GM23338 (cell line): ENCODE measurements around the gene SYT7. TPM values are rescaled to one million over a fixed set of nuclear protein-coding genes. Genes with fewer than 3 reads are reported as not detected.

Experiments
- ATAC-seq: fragments of 200-7000 bp; cut with Tn5 transposase; 3 replicates; pipeline ENCODE4 v1.9.1; 2020
- DNase-seq: peaks from one replicate; pipeline ENCODE4 v3.0.0-alpha.2; 2015; ENCODE audit warnings: low spot score
- H2AFZ ChIP-seq: fragments of 200-600 bp; sonication (generic); 2 replicates; pipeline ENCODE4 v1.8.0; 2016; ENCODE audit warnings: antibody characterized with exemption, mild to moderate bottlenecking, moderate library complexity
- H3F3A ChIP-seq: fragments of 200-600 bp; sonication (generic); replicated peaks from 2 replicates; pipeline ENCODE4 v1.8.0; 2017; ENCODE audit warnings: antibody characterized with exemption, mixed run types, low read depth
- H3K27ac ChIP-seq: fragments of 200-600 bp; sonication (generic); 2 replicates; pipeline ENCODE4 v1.6.1; 2016; ENCODE audit warnings: low read depth
- H3K27me3 ChIP-seq: fragments of 200-600 bp; sonication (generic); 2 replicates; pipeline ENCODE4 v1.8.0; 2016; ENCODE audit warnings: mild to moderate bottlenecking, mixed run types, moderate library complexity; ENCODE audit not compliant: insufficient read depth
- H3K36me3 ChIP-seq: fragments of 200-600 bp; sonication (generic); 2 replicates; pipeline ENCODE4 v1.8.0; 2016; ENCODE audit warnings: mild to moderate bottlenecking; ENCODE audit not compliant: insufficient read depth
- H3K4me1 ChIP-seq: fragments of 200-600 bp; sonication (generic); 2 replicates; pipeline ENCODE4 v1.8.0; 2016; ENCODE audit warnings: mild to moderate bottlenecking, moderate library complexity; ENCODE audit not compliant: insufficient read depth
- H3K4me2 ChIP-seq: fragments of 200-600 bp; sonication (generic); 2 replicates; pipeline ENCODE4 v1.7.1; 2017; ENCODE audit warnings: mixed run types
- H3K4me3 ChIP-seq: fragments of 200-600 bp; sonication (generic); 2 replicates; pipeline ENCODE4 v1.6.1; 2016; ENCODE audit warnings: mixed run types
- H3K79me2 ChIP-seq: fragments of 200-600 bp; sonication (generic); replicated peaks from 2 replicates; pipeline ENCODE4 v1.8.0; 2017; ENCODE audit warnings: mild to moderate bottlenecking; ENCODE audit not compliant: insufficient read depth
- H3K9me2 ChIP-seq: fragments of 200-600 bp; sonication (generic); 2 replicates; pipeline ENCODE4 v1.8.0; 2017; ENCODE audit not compliant: insufficient read depth
- H4K20me1 ChIP-seq: fragments of 200-600 bp; sonication (generic); replicated peaks from 2 replicates; pipeline ENCODE4 v1.8.0; 2017; ENCODE audit warnings: mild to moderate bottlenecking; ENCODE audit not compliant: insufficient read depth
- H3K27ac Mint-ChIP-seq: 2 replicates; pipeline ENCODE4 v1.8.0; 2020; ENCODE audit warnings: inconsistent platforms, mild to moderate bottlenecking, moderate library complexity, mixed read lengths
- H3K27me3 Mint-ChIP-seq: 3 replicates; pipeline ENCODE4 v1.8.0; 2022; ENCODE audit warnings: low read depth, mild to moderate bottlenecking, moderate library complexity, mixed read lengths, inconsistent platforms; ENCODE audit not compliant: insufficient read depth, poor library complexity
- H3K36me3 Mint-ChIP-seq: 3 replicates; pipeline ENCODE4 v1.8.0; 2021; ENCODE audit warnings: low read depth, mild to moderate bottlenecking, inconsistent platforms, moderate library complexity, mixed read lengths
- H3K4me1 Mint-ChIP-seq: 3 replicates; pipeline ENCODE4 v1.8.0; 2020; ENCODE audit warnings: mild to moderate bottlenecking, inconsistent platforms, mixed read lengths
- H3K4me3 Mint-ChIP-seq: 3 replicates; pipeline ENCODE4 v1.8.0; 2021; ENCODE audit warnings: moderate library complexity, mild to moderate bottlenecking, inconsistent platforms, mixed read lengths
- H3K9me3 Mint-ChIP-seq: 3 replicates; pipeline ENCODE4 v1.8.0; 2020; ENCODE audit warnings: moderate library complexity, mild to moderate bottlenecking, inconsistent platforms, mixed read lengths
- EZH2 ChIP-seq: fragments of 200-600 bp; sonication (generic); IDR thresholded peaks from one replicate; pipeline ENCODE4 v1.8.0; 2017; ENCODE audit warnings: antibody characterized with exemption, mild to moderate bottlenecking, low read depth; ENCODE audit not compliant: unreplicated experiment
- EZH2phosphoT487 ChIP-seq: fragments of 200-600 bp; sonication (generic); IDR thresholded peaks from one replicate; pipeline ENCODE4 v1.8.1; 2018; ENCODE audit warnings: antibody characterized with exemption; ENCODE audit not compliant: unreplicated experiment
- JUNB ChIP-seq: IDR thresholded peaks from one replicate; pipeline ENCODE4 v1.6.1; 2016; ENCODE audit warnings: antibody characterized with exemption; ENCODE audit not compliant: unreplicated experiment
- NANOG ChIP-seq: IDR thresholded peaks from 2 replicates; pipeline ENCODE4 v1.6.1; 2016; ENCODE audit warnings: antibody characterized with exemption, borderline replicate concordance
- POLR2AphosphoS5 ChIP-seq: IDR thresholded peaks from 2 replicates; pipeline ENCODE4 v1.6.1; 2016; ENCODE audit warnings: antibody characterized with exemption, low read depth
- STAT1 ChIP-seq: IDR thresholded peaks from one replicate; pipeline ENCODE4 v1.6.1; 2016; ENCODE audit warnings: antibody characterized with exemption; ENCODE audit not compliant: unreplicated experiment
- ZNF114 ChIP-seq: fragments of 250-450 bp; sonication (Bioruptor Pico); IDR thresholded peaks from 2 replicates; pipeline ENCODE4 v1.5.0; 2020; ENCODE audit warnings: mild to moderate bottlenecking, moderate library complexity
- polyA plus RNA-seq: library from polyadenylated mRNA; unstranded; fragments of >200 nt; fragmentation: Nextera tagmentation; extraction: Ambion mirVana; gene quantifications from 2 replicates; pipeline ENCODE4 v1.2.1, GENCODE V29; 2016
- total RNA-seq: library from RNA; depleted of rRNA; stranded (reverse); fragments of >200 nt; shearing (Covaris generic); gene quantifications from 2 replicates; pipeline ENCODE4 v1.2.3, GENCODE V29; 2014
- TF ChIP-seq, protein P1 (sequence below): fragments of 250-450 bp; sonication (Bioruptor Pico); IDR thresholded peaks from 2 replicates; pipeline ENCODE4 v1.5.0; 2020; ENCODE audit warnings: mild to moderate bottlenecking, moderate library complexity
- TF ChIP-seq, protein P2 (sequence below), 2 experiments: fragments of 200-600 bp in 1 of 2; sonication (generic) in 1 of 2; conservative IDR thresholded peaks; 2 replicates each; pipeline versions ENCODE4 v1.5.1 to v1.6.1; 2016 to 2017; ENCODE audit warnings: antibody characterized with exemption in 2 of 2, low read depth in 2 of 2, mild to moderate bottlenecking in 2 of 2, moderate library complexity in 1 of 2

The SYT7 gene
- total and polyA plus RNA-seq, 2 experiments from 2014 or later: 1.6 to 10.3 TPM

DNA sequence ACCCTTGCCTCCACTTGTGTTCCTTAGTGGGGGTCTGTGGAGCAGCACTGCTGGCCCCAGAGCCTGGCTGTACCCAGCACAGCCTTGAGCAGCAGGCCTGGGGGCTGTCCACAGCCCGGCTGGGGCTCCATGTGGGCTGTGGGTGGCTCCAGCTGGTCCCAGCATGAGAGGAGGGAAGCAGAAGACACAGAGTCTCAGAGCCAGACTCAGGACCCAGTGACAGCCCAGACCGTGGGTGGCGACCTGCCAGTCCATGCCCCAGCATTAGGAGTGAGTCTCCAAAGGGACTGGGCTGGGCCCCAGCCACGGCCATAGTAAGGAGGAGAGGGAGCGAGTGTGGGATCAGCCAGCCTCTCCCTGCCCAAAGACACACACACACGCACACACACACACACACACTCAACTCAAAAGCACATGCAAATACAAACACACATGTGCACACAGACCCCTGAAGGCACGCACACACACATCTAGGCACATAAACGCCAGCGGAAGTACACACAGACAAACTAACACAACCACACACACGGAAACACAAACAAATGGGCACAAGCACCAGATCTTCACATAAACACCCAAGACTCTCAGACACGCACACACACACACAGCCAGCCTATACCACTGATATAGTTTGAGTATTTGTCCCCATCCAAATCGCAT is 89.0 kb downstream of the SYT7 start:
- H3K79me2 ChIP-seq: no peaks in the 10 kb centered on the region
- no peak overlapping the region for H3K27ac ChIP-seq
- no peaks in the 10 kb centered on the region for H3K9me2 ChIP-seq
- H3K36me3 ChIP-seq: no peaks in the 10 kb centered on the region
- no peak overlapping the region for H3K4me2 ChIP-seq
- TF ChIP-seq NANOG (no peak), EZH2 (no peak), EZH2phosphoT487 (no peak), STAT1 (no peak), JUNB (no peak), POLR2AphosphoS5 (no peak), ZNF114 (no peak)
- TF ChIP-seq, protein P1, sequence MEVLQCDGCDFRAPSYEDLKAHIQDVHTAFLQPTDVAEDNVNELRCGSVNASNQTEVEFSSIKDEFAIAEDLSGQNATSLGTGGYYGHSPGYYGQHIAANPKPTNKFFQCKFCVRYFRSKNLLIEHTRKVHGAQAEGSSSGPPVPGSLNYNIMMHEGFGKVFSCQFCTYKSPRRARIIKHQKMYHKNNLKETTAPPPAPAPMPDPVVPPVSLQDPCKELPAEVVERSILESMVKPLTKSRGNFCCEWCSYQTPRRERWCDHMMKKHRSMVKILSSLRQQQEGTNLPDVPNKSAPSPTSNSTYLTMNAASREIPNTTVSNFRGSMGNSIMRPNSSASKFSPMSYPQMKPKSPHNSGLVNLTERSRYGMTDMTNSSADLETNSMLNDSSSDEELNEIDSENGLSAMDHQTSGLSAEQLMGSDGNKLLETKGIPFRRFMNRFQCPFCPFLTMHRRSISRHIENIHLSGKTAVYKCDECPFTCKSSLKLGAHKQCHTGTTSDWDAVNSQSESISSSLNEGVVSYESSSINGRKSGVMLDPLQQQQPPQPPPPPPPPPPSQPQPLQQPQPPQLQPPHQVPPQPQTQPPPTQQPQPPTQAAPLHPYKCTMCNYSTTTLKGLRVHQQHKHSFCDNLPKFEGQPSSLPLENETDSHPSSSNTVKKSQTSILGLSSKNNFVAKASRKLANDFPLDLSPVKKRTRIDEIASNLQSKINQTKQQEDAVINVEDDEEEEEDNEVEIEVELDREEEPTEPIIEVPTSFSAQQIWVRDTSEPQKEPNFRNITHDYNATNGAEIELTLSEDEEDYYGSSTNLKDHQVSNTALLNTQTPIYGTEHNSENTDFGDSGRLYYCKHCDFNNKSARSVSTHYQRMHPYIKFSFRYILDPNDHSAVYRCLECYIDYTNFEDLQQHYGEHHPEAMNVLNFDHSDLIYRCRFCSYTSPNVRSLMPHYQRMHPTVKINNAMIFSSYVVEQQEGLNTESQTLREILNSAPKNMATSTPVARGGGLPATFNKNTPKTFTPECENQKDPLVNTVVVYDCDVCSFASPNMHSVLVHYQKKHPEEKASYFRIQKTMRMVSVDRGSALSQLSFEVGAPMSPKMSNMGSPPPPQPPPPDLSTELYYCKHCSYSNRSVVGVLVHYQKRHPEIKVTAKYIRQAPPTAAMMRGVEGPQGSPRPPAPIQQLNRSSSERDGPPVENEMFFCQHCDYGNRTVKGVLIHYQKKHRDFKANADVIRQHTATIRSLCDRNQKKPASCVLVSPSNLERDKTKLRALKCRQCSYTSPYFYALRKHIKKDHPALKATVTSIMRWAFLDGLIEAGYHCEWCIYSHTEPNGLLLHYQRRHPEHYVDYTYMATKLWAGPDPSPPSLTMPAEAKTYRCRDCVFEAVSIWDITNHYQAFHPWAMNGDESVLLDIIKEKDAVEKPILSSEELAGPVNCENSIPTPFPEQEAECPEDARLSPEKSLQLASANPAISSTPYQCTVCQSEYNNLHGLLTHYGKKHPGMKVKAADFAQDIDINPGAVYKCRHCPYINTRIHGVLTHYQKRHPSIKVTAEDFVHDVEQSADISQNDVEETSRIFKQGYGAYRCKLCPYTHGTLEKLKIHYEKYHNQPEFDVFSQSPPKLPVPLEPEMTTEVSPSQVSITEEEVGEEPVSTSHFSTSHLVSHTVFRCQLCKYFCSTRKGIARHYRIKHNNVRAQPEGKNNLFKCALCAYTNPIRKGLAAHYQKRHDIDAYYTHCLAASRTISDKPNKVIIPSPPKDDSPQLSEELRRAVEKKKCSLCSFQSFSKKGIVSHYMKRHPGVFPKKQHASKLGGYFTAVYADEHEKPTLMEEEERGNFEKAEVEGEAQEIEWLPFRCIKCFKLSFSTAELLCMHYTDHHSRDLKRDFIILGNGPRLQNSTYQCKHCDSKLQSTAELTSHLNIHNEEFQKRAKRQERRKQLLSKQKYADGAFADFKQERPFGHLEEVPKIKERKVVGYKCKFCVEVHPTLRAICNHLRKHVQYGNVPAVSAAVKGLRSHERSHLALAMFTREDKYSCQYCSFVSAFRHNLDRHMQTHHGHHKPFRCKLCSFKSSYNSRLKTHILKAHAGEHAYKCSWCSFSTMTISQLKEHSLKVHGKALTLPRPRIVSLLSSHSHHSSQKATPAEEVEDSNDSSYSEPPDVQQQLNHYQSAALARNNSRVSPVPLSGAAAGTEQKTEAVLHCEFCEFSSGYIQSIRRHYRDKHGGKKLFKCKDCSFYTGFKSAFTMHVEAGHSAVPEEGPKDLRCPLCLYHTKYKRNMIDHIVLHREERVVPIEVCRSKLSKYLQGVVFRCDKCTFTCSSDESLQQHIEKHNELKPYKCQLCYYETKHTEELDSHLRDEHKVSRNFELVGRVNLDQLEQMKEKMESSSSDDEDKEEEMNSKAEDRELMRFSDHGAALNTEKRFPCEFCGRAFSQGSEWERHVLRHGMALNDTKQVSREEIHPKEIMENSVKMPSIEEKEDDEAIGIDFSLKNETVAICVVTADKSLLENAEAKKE (CRISPR knock-in tag): no peak
- TF ChIP-seq, protein P2, sequence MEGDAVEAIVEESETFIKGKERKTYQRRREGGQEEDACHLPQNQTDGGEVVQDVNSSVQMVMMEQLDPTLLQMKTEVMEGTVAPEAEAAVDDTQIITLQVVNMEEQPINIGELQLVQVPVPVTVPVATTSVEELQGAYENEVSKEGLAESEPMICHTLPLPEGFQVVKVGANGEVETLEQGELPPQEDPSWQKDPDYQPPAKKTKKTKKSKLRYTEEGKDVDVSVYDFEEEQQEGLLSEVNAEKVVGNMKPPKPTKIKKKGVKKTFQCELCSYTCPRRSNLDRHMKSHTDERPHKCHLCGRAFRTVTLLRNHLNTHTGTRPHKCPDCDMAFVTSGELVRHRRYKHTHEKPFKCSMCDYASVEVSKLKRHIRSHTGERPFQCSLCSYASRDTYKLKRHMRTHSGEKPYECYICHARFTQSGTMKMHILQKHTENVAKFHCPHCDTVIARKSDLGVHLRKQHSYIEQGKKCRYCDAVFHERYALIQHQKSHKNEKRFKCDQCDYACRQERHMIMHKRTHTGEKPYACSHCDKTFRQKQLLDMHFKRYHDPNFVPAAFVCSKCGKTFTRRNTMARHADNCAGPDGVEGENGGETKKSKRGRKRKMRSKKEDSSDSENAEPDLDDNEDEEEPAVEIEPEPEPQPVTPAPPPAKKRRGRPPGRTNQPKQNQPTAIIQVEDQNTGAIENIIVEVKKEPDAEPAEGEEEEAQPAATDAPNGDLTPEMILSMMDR (conservative IDR thresholded peaks at IDR 0.05; ENCODE audit: low read depth in 2 of 2): no peak
- Mint-ChIP-seq H3K4me3 (no peak overlapping the region), H3K27ac (no peak overlapping the region), H3K27me3 (peaks cover 24% of the 10 kb centered on the region), H3K36me3 (no peaks in the 10 kb centered on the region), H3K4me1 (peaks cover 22% of the 10 kb centered on the region), H3K9me3 (no peaks in the 10 kb centered on the region)
- no peaks in the 10 kb centered on the region for H3K27me3 ChIP-seq
- no peak overlapping the region for H2AFZ ChIP-seq
- peaks cover 9% of the 10 kb centered on the region; the same call in 1 of the 2 replicates for H3F3A ChIP-seq
- H4K20me1 ChIP-seq: no peaks in the 10 kb centered on the region
- no peak overlapping the region for H3K4me3 ChIP-seq
- DNase-seq: no peak
- peaks cover 20% of the 10 kb centered on the region for H3K4me1 ChIP-seq
- no peak for ATAC-seq
